Middle frontal gyrus (tissue), 1 donor: ENCODE results near the gene ACTN1.

ENCODE experiments used
- DNase-seq: peaks from one replicate; pipeline ENCODE4 v3.0.0-alpha.2; 2015; ENCODE audit warnings: low spot score; ENCODE audit errors: extremely low spot score

Gene ACTN1

GRCh38 chr14:68970038-68970612, 9.0 kb downstream of the ACTN1 start:
- no peak for DNase-seq

GRCh38 chr14:68969278-68970033, 9.6 kb downstream of the ACTN1 start:
- DNase-seq = no peak

- DNase-seq = no peak
These were observed 10.4 kb downstream of the ACTN1 start for GRCh38 chr14:68968721-68969120.

GRCh38 chr14:68968051-68968450, 11.1 kb downstream of the ACTN1 start:
- no peak for DNase-seq

- no peak for DNase-seq
These were observed 11.6 kb downstream of the ACTN1 start for GRCh38 chr14:68967459-68967940.

- DNase-seq = no peak
These were observed 12.2 kb downstream of the ACTN1 start for GRCh38 chr14:68966872-68967301.

GRCh38 chr14:68965261-68965761, 13.8 kb downstream of the ACTN1 start:
- DNase-seq = no peak

- no peak for DNase-seq
These were observed 14.6 kb downstream of the ACTN1 start for GRCh38 chr14:68964300-68965093.

GRCh38 chr14:68962681-68963080, 16.4 kb downstream of the ACTN1 start:
- DNase-seq = no peak

- no peak for DNase-seq
These were observed 17.1 kb downstream of the ACTN1 start for GRCh38 chr14:68961781-68962584.

GRCh38 chr14:68961361-68961760, 17.7 kb downstream of the ACTN1 start:
- DNase-seq = no peak

GRCh38 chr14:68960123-68960522, 19.0 kb downstream of the ACTN1 start:
- no peak for DNase-seq

GRCh38 chr14:68959035-68959434, 20.1 kb downstream of the ACTN1 start:
- no peak for DNase-seq

- no peak for DNase-seq
These were observed 20.5 kb downstream of the ACTN1 start for GRCh38 chr14:68958553-68958952.

GRCh38 chr14:68957775-68958174, 21.3 kb downstream of the ACTN1 start:
- DNase-seq = no peak

GRCh38 chr14:68956724-68957123, 22.4 kb downstream of the ACTN1 start:
- no peak for DNase-seq

- DNase-seq = no peak
These were observed 23.3 kb downstream of the ACTN1 start for GRCh38 chr14:68955851-68956179.

- DNase-seq = no peak
These were observed 23.8 kb downstream of the ACTN1 start for GRCh38 chr14:68955164-68955850.

- DNase-seq = no peak
These were observed 25.9 kb downstream of the ACTN1 start for GRCh38 chr14:68953196-68953555.

GRCh38 chr14:68952531-68953195, 26.4 kb downstream of the ACTN1 start:
- DNase-seq = no peak
